GM13977 (cell line): ENCODE data around the gene DNAH6.

Experiments
- DNase-seq: peaks from one replicate; pipeline ENCODE4 v3.0.0; 2012; ENCODE audit warnings: low spot score
- CTCF ChIP-seq: IDR thresholded peaks from 2 replicates; pipeline ENCODE4 v1.5.1; 2012; ENCODE audit warnings: mild to moderate bottlenecking, control low read depth; ENCODE audit not compliant: insufficient read depth; ENCODE audit errors: extremely low read depth, missing control alignments
- in situ Hi-C: fragments of 300-500 bp; cut with MboI; formaldehyde crosslinking; loops from one replicate; pipeline ENCODE4 v1.12.0; 2022; ENCODE audit warnings: low sequenced_read_pairs, low pct_unique_long_range_greater_than_20kb, mixed read lengths, inconsistent platforms; ENCODE audit not compliant: unreplicated experiment

The DNAH6 gene

GRCh38 chr2:84705858-84706257 lies 189.6 kb downstream of the DNAH6 start:
- DNase-seq = no peak
- no peak for TF ChIP-seq CTCF
- in situ Hi-C loops = no loop called here

GRCh38 chr2:84708442-84708841 lies 192.1 kb downstream of the DNAH6 start:
- no peak for DNase-seq
- in situ Hi-C loops = no loop called here
- TF ChIP-seq CTCF = no peak

- DNase-seq = no peak
- in situ Hi-C loops = no loop called here
Observed at GRCh38 chr2:84711651-84712050, 195.4 kb downstream of the DNAH6 start.

GRCh38 chr2:84713441-84713840 lies 197.1 kb downstream of the DNAH6 start:
- in situ Hi-C loops = no loop called here
- no peak for DNase-seq
- no peak for TF ChIP-seq CTCF

More at GRCh38 chr2:84711651-84712050, 195.4 kb downstream of the DNAH6 start:
- no peak for TF ChIP-seq CTCF

GRCh38 chr2:84716564-84716963 lies 200.3 kb downstream of the DNAH6 start:
- in situ Hi-C loops = no loop called here
- no peak for DNase-seq
- no peak for TF ChIP-seq CTCF

- TF ChIP-seq CTCF = no peak
- in situ Hi-C loops = no loop called here
Observed at GRCh38 chr2:84717302-84717701, 201.0 kb downstream of the DNAH6 start.

GRCh38 chr2:84719434-84719833 lies 203.1 kb downstream of the DNAH6 start:
- no peak for TF ChIP-seq CTCF
- DNase-seq = no peak
- in situ Hi-C loops = no loop called here

More at GRCh38 chr2:84717302-84717701, 201.0 kb downstream of the DNAH6 start:
- no peak for DNase-seq
